ENCODE measurements around the gene RABL3.
"Not testable (repeated sequence)": the region's sequence is repeated elsewhere in the genome, so short reads cannot be mapped to it uniquely, and the experiment has no call there.

The RABL3 gene

GRCh38 chr3:120742198-120742848, at the start of gene RABL3, which contains the start of gene GTF2E1:
RABL3 (minus strand) TSS chr3:120742516; CDS start chr3:120742507, 9 bp downstream.
GTF2E1 (plus strand) TSS chr3:120742744; CDS start chr3:120750553, 7,809 bp downstream.
- peak; percentile 99 for DNase-seq

- no peak for DNase-seq
Observed at GRCh38 chr3:120791913-120792312, 49.6 kb upstream of the RABL3 start.

GRCh38 chr3:120791010-120791409, 48.7 kb upstream of the RABL3 start:
- no peak for DNase-seq

- DNase-seq = not testable (repeated sequence)
Observed at GRCh38 chr3:120785832-120786231, 43.5 kb upstream of the RABL3 start.

GRCh38 chr3:120780977-120781376, 38.7 kb upstream of the RABL3 start:
- DNase-seq = no peak

GRCh38 chr3:120778776-120779175, 36.5 kb upstream of the RABL3 start:
- no peak for DNase-seq

- no peak for DNase-seq
Observed at GRCh38 chr3:120775411-120775810, 33.1 kb upstream of the RABL3 start.

GRCh38 chr3:120773932-120774331, 31.6 kb upstream of the RABL3 start:
- no peak for DNase-seq

GRCh38 chr3:120772081-120772480, 29.8 kb upstream of the RABL3 start:
- no peak for DNase-seq

- DNase-seq = no peak
Observed at GRCh38 chr3:120770891-120771290, 28.6 kb upstream of the RABL3 start.

GRCh38 chr3:120769436-120769835, 27.1 kb upstream of the RABL3 start:
- no peak for DNase-seq

GRCh38 chr3:120767106-120767505, 24.8 kb upstream of the RABL3 start:
- DNase-seq = no peak

GRCh38 chr3:120766576-120766975, 24.3 kb upstream of the RABL3 start:
- DNase-seq = no peak

GRCh38 chr3:120765830-120766493, 23.6 kb upstream of the RABL3 start:
- DNase-seq = no peak

GRCh38 chr3:120764206-120764605, 21.9 kb upstream of the RABL3 start:
- no peak for DNase-seq

- no peak for DNase-seq
Observed at GRCh38 chr3:120763601-120764000, 21.3 kb upstream of the RABL3 start.

- no peak for DNase-seq
Observed at GRCh38 chr3:120762615-120763014, 20.3 kb upstream of the RABL3 start.

- not testable (repeated sequence) for DNase-seq
Observed at GRCh38 chr3:120758551-120758950, 16.2 kb upstream of the RABL3 start.

- DNase-seq = no peak
Observed at GRCh38 chr3:120756061-120756460, 13.7 kb upstream of the RABL3 start.

GRCh38 chr3:120753810-120754209, 11.5 kb upstream of the RABL3 start:
- DNase-seq = no peak

- DNase-seq = no peak
Observed at GRCh38 chr3:120752865-120753264, 10.5 kb upstream of the RABL3 start.

GRCh38 chr3:120752230-120752629, 9.9 kb upstream of the RABL3 start:
- no peak for DNase-seq

GRCh38 chr3:120749843-120750242, 7.5 kb upstream of the RABL3 start:
- DNase-seq = no peak

- no peak for DNase-seq
Observed at GRCh38 chr3:120745466-120745865, 3.1 kb upstream of the RABL3 start.
